Stimulated activated CD8-positive, alpha-beta memory T cell treated with anti-CD3 and anti-CD28 coated beads, Interleukin-12 subunit alpha, Interleukin-12 subunit beta, amount 100 ng/mL, for 4 hours (primary cell): ENCODE results near the gene OR52W1.
A peak's percentile ranks its signal among the peaks of the same experiment; 100 is the strongest.
"Not testable (repeated sequence)": the region's sequence is repeated elsewhere in the genome, so short reads cannot be mapped to it uniquely, and the experiment has no call there.

ENCODE experiments used
- DNase-seq: peaks from one replicate; pipeline ENCODE4 v3.0.0-alpha.2; 2020; ENCODE audit warnings: low read depth

The OR52W1 gene

DNA sequence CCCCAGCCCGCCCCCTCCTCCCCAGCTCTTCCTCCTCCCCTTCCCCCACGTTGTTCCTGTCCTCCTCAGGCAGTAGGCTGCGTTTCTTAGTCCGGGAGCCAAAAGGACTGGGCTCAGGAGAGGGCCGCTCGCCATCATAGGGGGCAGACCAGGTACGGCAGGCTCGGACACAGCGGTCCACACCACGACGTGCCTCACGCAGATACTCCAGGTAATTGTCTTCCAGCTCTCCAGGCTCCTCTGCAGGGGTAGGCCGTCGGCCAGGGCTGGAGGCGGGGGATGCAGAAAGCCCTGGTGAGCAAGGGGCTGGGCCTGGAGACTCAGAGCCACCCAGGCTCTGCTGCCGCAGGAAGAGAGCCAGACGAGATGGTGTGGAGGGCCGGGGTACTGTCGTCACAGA lies 18.7 kb downstream of the OR52W1 start:
- no peak for DNase-seq

DNA sequence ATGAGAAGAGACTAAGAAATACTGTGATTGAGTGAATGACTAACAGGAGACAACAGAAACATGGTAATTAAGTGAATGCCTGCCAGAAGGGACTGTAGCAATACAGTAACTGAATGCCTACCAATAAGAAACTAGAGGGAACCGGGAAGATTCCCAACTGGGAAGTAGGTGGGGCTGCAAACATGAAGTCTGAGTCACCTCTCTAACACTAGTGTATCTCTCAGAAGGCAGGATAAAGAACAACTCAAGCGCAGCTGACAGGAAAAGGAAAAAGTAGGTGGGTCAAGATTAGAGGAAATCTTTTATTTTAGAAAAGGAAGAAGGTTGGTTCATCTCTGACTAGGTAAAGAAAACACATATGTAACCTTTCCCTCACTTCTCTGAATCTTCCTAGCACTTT lies 20.3 kb downstream of the OR52W1 start:
- no peak for DNase-seq

DNA sequence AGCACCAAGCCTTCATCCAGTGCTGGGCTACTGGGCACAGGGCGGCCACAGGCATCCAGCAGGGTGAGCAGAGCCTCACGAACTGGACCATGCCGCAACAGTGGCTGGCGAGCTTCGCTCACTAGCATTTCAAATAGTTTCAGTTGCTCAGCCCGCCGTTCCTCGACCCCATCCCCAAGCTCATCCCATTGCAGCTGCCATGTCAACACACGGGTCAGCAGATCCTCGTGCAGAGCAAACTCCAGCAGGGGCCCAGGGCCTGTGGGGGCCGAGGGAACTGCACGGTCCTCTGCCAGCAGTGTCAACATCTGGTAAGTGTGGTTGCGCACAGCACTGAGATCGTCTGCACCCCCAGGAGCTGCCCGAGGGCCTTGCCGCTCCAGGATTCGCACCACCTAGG lies 24.8 kb downstream of the OR52W1 start:
- DNase-seq, result no peak

DNA sequence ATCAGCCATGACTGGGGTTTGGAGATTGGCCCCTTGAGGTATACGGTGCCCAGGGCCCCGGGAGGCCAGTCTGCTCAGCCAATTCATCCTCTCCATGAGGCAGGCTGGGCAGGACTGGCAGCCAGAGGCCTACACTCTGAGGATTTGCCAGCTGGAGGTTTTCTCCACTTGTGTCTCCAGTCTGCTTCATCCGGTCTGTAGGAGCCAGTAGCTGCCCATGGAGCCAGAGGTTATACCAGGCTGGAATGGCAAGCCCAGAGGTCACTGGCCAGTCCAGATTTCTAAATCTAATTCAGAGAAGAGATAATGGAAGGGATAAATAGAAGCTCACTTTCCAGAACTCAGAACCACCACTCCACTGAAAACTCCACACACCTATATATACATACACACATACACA lies 25.4 kb downstream of the OR52W1 start:
- no peak for DNase-seq

DNA sequence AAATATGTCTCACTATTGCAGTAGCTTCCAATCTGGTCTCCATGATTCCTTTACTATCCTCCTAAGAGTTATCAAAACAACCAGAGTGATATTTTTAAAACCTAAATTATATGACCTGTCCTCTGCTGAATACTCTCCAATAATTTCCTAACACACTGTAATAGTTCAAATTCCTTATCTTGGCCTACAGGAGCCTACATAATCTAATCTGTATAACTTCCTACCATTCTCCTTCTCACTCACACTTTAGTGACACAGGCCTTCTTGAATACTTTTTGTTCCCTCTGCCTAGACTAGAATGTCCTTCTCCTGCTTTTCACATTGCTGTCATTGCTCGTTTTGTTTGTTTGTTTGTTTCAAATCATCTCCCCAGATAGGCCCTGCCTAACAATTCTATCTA lies 26.0 kb downstream of the OR52W1 start:
- no peak for DNase-seq

DNA sequence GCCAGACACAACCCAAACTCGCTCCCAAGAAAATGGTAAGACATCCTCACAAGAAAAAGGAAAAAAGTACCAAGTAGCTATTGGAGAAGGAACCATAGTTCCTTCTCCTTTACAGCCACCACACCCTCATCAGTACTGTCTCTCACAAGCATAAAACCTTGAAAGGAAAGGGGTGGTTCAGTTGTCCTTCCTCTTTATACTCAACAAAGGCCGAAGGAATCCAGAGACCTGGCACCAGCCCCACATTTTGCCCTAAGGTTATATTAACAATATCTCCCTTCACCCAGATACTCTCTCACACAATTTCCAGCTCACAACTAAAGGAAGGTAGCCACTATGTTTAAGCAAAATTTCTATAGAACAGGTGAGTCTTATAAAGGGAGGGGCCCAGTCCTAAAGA lies 26.9 kb downstream of the OR52W1 start:
- DNase-seq, result no peak

DNA sequence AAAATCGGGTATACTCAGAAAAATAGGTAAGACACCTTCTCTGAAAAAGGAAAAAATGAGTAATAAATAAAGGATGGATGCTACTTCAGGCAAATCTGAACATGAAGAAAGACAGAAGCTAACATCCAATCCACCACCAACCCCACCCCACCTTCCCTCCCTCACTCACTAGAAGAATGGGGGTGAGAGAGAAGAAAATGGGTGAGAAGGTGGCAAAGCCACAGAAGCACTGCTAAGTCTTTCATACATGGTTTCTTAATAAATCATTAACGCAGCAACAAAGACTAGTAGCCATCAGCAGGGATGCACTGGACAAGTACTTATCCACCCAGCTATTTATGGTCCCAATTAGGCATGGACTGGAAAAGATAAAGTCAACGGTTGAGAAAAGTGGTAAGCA lies 29.5 kb downstream of the OR52W1 start:
- DNase-seq, result no peak

DNA sequence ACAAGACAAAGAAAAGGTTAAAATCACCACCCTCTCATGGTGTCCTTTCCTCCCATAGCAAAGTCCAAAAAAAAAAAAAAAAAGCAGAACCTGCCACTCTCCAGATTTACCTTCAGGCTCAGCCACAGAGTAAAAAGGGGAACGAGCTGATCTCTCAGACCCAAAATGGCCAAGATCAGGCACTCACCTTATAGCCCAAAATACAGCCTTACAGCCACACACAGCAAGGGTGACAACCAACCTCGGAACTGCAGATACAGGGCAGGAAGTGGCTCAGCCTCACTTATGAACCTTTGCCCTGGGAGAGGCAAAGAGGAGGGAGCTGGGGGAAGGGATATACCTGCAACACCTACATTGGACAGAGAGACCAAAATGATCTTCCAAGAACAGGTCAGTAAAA lies 30.9 kb downstream of the OR52W1 start:
- DNase-seq, result no peak

DNA sequence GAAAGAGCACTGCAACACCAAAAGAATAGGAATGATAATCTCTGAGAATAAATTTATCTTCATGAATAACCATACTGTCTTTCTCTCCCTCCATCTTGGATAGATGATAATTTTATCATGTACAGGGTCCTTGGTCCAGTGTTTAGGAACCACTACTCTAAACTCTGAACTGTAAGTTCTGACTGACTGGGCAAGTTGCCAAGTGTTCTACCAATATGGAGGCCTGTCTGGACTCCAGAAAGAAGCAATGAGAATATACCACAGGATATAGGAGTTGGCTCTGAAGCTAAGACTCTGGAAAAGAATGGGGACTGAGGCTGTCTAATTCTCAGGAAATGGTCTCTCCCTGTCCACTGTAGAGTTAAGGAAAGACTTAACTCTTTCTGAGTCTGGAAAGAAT lies 33.9 kb downstream of the OR52W1 start:
- no peak for DNase-seq

DNA sequence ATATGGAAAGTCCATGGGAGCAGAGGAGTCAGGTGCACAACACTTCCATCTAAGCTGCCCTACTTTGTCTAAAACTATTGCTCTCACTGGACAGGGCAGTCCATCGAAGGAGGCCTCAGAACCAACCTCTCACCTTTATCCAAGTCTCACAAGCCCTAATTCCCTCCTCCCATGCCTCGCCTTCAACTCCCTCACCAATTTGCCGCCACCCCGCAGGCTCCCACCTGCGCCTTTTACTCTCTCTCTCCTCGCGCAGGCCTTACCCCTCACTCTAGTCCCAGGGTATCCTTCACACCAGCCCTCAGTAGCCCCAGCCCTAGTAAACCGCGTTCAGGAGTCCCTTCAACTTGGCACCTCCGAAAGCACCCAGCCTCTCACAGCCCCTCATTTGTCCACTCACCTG lies 35.0 kb downstream of the OR52W1 start:
- DNase-seq, result no peak

DNA sequence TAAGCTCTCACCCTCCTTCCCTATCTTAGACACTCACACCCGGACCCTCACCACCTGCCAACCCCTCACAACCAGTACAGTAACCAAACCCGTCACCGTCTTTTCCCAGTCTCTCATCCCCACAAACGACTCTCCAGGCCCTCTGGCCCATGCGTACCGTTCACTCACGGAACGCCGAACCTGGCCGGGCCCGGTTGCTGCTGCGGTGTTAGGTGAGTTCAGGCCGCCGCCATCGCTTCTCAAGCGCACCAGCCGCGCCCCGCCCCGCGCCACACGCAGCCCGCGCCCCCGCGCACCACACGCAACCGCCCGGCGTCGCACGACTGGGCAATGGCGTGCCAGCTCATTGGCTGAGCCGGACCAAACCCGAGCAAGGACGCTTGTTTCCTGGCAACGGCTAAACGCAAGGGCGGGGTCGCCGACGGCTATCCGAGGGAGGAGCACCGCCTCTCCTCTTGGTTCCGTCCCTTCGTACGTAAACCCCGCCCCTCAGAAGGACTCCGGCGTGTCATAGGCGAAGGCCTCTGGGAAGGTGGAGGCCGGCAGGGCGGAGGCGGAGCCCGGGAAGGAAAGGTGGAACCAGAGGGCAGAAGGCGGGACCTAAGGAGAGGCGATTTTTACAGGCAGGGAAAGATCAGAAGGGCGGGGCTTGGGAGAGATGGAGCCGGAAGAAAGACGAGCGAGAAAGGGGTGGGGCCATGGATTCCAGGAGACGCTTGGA lies 35.5 kb downstream of the OR52W1 start, which contains the start of gene FHIP1B:
Gene FHIP1B (minus strand): TSS at position 250 of the 721 bp plus-strand sequence. CDS start 10,120 bp downstream, outside the sequence.
- peak; percentile 99 for DNase-seq

DNA sequence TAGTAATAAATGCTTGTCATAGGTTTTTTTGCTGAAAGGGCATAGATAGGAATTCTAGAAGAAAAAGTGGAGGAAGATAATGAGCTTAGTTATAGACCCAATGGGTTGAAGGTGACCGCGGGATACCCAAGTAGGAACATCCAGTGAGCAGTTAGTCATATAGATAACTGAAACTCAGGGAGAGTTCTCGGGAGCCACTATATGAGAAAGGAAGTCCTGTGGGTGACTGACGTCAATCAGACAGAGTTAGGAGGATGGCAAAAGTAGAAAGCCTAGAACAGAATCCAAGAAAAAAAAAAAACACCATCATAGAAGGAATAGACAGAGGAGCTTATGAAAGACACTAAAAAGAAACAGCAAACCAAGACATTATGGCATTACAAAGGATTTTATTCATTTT lies 38.2 kb downstream of the OR52W1 start:
- no peak for DNase-seq

DNA sequence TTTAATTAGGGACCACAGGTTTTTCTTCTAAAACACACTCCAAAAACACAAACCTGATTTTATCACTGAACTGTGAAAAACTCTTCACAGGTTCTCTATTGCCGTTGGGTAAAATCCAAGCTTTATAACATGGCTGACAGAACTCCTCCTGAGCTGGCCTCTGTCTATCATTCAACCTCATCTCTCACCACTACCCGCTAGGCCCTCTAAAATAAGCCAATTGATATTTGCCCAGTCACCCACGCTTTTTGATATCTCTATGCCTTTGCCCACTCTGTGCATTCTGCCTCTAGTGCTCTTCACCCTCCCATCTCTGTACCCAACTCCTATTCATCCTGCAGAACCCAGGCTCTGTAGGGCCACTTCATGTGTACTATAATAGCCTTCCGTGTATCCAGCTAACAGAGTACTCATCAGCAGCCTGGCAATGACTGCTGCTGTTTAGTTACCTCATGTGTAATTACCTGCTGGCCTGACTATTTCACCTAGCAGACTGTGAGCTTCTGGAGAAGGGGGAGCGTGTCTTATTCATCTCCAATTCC lies 38.8 kb downstream of the OR52W1 start:
- no peak for DNase-seq

DNA sequence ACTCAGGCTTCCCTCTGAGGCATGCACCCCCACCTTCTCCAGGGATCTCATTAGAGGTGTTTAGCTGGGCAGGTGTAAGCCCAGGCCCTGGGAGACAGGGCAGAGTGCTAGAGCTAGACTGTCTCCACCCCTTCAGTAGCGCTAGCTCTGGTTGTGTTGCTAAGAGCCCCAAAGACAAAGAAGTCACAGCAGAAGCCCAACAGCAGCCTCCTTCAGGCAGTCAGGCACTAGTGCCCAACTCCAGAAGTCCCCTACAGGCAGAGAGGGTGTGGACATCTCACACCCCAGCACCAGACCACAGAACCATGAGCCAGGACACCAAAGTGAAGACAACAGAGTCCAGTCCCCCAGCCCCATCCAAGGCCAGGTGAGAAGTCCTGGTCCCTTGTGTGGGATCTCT lies 39.9 kb downstream of the OR52W1 start, which contains the start of gene CNGA4:
Gene CNGA4 (plus strand): TSS at position 188 of the 400 bp plus-strand sequence. CDS start 118 bp downstream, at position 306.
- no peak for DNase-seq

DNA sequence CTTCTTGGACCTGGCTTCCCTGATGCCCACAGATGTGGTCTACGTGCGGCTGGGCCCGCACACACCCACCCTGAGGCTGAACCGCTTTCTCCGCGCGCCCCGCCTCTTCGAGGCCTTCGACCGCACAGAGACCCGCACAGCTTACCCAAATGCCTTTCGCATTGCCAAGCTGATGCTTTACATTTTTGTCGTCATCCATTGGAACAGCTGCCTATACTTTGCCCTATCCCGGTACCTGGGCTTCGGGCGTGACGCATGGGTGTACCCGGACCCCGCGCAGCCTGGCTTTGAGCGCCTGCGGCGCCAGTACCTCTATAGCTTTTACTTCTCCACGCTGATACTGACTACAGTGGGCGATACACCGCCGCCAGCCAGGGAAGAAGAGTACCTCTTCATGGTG lies 41.1 kb downstream of the OR52W1 start:
- DNase-seq, result no peak

DNA sequence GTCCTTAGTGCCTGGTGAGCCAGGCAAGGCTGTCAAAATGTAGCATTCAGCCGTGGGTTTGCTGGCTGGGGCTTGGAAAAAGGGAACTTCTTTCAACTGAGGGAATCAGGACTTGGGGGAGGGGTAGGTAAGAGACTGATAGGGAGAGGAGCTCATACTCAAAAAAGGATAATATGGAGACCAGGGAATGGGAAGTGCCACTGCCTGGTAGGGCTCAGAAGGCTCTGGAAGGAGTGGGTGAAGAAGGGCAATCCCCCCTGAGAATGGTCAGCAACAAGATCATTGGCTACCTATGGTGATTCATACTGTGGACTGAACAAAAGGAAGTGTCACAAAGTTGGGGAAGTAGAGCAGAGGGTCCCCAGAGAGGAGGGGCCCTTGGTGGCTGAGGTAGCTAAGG lies 41.8 kb downstream of the OR52W1 start:
- no peak for DNase-seq

DNA sequence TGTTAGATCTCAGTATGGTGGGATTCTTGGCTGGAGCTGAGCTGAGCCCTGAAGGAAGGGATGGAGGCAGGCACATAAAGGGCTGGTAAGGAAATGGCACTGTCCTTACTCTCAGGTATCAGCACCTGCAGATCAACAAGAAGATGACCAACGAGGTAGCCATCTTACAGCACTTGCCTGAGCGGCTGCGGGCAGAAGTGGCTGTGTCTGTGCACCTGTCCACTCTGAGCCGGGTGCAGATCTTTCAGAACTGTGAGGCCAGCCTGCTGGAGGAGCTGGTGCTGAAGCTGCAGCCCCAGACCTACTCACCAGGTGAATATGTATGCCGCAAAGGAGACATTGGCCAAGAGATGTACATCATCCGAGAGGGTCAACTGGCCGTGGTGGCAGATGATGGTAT lies 42.3 kb downstream of the OR52W1 start:
- no peak for DNase-seq

DNA sequence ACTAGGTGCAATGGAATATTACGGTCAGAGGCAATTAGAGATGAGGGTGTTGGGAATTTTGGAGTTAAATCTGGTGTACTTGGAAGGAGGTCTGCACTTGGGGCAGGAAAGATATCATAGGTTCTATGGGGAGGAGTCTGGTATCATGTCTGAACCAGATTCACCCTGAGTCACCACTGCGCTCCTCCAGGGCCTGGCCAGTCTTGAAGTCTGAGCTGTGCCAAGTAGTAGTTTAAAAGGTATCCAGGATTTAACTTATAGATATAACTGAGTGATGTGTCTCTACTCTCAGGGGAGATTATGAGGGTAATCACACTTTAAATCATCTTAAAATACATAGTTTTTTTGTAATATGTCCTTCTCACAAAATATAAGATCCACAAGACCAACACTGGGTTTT lies 46.5 kb downstream of the OR52W1 start:
- no peak for DNase-seq

DNA sequence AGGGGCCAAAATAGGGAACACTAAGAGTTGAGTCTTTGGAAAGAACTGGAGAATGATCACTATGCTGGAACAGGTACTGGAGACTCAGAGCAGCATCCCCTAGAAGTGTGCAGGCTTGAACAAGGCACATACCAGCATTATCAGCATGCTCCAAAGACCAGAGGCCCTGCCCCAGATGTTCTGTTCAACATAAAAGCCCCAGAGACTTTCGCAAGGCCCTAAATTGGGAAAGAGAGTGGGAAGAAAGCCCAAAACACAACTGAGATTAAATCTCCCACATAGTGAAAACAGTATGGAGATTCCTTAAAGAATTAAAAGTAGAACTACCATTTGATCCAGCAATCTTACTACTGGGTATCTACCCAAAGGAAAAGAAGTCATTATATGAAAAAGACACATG lies 49.2 kb downstream of the OR52W1 start:
- DNase-seq, result no peak

DNA sequence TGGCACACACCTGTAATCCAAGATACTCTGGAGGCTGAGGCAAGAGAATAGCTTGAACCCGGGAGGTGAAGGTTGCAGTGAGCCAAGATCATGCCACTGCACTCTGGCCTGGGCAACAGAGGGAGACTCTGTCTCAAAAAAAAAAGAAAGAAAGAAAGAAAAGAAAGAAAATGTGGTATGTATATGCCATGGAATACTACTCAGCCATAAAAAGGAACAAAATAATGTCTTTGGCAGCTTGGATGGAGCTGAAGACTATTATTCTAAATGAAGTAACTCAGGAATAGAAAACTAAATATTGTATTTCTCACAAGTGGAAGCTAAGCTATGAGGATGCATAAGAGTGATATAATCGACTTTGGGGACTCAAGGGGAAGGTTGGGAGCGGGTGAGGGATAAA lies 49.9 kb downstream of the OR52W1 start:
- not testable (repeated sequence) for DNase-seq
